ENCODE results near the gene LUC7L3. TPM values are rescaled to one million over a fixed set of nuclear protein-coding genes. Genes with fewer than 3 reads are reported as not detected.

LUC7L3 gene
- total and polyA plus RNA-seq, 2 of the 13 experiments (the other 11 are each of a cell fraction or from before 2014, with no cell fraction given): 108 to 120 TPM

DNA sequence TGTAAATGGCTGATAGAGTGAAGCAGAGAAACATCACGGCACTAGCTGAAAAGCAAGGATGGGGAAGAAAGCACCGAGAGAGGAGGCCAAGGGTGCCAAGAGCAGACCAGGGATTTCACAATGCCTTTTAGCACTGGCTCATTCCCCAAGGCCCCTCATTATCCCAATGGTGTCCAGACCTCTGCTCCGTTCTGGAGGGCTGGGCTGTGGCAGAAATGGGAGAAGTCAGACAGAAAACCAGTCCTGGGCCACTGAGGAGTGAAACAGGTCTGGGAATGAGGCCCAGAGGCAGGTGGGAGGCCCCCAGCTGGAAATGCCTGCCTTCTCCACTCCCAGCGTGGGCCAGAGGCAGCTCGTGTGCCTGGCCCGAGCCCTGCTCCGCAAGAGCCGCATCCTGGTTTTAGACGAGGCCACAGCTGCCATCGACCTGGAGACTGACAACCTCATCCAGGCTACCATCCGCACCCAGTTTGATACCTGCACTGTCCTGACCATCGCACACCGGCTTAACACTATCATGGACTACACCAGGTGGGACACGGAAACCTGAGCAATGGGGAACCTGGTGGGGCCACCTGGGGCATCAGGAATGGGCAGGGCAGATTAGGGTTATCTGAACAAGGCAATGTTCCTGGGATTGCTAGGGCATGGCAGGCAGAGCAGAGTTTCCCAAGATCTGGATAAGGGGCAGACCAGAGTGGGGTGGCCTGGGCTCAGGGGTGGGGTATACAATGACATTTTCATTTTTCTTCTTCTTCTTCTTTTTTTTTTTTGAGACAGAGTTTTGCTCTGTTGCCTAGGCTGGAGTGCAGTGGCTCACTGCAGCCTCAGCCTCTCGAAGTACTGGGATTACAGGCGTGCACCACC, 32.0 kb upstream of the LUC7L3 start (continued):
- 0 out of 2 replicates have a peak, but pooled peaks have one; percentile 47 for TF ChIP-seq MZF1 (CRISPR knock-in tag; IDR thresholded peaks at IDR 0.05; ENCODE audit: borderline replicate concordance)
- TF ChIP-seq, protein P1, sequence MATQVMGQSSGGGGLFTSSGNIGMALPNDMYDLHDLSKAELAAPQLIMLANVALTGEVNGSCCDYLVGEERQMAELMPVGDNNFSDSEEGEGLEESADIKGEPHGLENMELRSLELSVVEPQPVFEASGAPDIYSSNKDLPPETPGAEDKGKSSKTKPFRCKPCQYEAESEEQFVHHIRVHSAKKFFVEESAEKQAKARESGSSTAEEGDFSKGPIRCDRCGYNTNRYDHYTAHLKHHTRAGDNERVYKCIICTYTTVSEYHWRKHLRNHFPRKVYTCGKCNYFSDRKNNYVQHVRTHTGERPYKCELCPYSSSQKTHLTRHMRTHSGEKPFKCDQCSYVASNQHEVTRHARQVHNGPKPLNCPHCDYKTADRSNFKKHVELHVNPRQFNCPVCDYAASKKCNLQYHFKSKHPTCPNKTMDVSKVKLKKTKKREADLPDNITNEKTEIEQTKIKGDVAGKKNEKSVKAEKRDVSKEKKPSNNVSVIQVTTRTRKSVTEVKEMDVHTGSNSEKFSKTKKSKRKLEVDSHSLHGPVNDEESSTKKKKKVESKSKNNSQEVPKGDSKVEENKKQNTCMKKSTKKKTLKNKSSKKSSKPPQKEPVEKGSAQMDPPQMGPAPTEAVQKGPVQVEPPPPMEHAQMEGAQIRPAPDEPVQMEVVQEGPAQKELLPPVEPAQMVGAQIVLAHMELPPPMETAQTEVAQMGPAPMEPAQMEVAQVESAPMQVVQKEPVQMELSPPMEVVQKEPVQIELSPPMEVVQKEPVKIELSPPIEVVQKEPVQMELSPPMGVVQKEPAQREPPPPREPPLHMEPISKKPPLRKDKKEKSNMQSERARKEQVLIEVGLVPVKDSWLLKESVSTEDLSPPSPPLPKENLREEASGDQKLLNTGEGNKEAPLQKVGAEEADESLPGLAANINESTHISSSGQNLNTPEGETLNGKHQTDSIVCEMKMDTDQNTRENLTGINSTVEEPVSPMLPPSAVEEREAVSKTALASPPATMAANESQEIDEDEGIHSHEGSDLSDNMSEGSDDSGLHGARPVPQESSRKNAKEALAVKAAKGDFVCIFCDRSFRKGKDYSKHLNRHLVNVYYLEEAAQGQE (IDR thresholded peaks at IDR 0.05; ENCODE audit: borderline replicate concordance in 1 of 2, low read depth in 1 of 2, low read length in 2 of 2): 0 out of 4 replicates have a peak, but pooled peaks of 1 of the 2 experiments have one; percentile 22
- TF ChIP-seq RNF2 (conservative IDR thresholded peaks at IDR 0.05; ENCODE audit: low read depth): no peak
- no peak for TF ChIP-seq MAFF (IDR thresholded peaks at IDR 0.05; ENCODE audit: low read depth, low read length)
- TF ChIP-seq CHD4 (IDR thresholded peaks at IDR 0.05; ENCODE audit: borderline replicate concordance, low read length): no peak; the same call in 1 of the 2 replicates
- TF ChIP-seq, protein P2, sequence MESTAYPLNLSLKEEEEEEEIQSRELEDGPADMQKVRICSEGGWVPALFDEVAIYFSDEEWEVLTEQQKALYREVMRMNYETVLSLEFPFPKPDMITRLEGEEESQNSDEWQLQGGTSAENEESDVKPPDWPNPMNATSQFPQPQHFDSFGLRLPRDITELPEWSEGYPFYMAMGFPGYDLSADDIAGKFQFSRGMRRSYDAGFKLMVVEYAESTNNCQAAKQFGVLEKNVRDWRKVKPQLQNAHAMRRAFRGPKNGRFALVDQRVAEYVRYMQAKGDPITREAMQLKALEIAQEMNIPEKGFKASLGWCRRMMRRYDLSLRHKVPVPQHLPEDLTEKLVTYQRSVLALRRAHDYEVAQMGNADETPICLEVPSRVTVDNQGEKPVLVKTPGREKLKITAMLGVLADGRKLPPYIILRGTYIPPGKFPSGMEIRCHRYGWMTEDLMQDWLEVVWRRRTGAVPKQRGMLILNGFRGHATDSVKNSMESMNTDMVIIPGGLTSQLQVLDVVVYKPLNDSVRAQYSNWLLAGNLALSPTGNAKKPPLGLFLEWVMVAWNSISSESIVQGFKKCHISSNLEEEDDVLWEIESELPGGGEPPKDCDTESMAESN (CRISPR knock-in tag; conservative IDR thresholded peaks at IDR 0.05): peak; percentile 86
- no peak for TF ChIP-seq ZNF549 (CRISPR knock-in tag; IDR thresholded peaks at IDR 0.05)
- peak; percentile 52 for TF ChIP-seq BORCS8-MEF2B (CRISPR knock-in tag; IDR thresholded peaks at IDR 0.05)
- no peak for TF ChIP-seq TBL1XR1 (IDR thresholded peaks at IDR 0.05; ENCODE audit: borderline replicate concordance, low read length, partially characterized antibody)
- TF ChIP-seq ZNF30 (CRISPR knock-in tag; IDR thresholded peaks at IDR 0.05): no peak
- TF ChIP-seq, protein P3, sequence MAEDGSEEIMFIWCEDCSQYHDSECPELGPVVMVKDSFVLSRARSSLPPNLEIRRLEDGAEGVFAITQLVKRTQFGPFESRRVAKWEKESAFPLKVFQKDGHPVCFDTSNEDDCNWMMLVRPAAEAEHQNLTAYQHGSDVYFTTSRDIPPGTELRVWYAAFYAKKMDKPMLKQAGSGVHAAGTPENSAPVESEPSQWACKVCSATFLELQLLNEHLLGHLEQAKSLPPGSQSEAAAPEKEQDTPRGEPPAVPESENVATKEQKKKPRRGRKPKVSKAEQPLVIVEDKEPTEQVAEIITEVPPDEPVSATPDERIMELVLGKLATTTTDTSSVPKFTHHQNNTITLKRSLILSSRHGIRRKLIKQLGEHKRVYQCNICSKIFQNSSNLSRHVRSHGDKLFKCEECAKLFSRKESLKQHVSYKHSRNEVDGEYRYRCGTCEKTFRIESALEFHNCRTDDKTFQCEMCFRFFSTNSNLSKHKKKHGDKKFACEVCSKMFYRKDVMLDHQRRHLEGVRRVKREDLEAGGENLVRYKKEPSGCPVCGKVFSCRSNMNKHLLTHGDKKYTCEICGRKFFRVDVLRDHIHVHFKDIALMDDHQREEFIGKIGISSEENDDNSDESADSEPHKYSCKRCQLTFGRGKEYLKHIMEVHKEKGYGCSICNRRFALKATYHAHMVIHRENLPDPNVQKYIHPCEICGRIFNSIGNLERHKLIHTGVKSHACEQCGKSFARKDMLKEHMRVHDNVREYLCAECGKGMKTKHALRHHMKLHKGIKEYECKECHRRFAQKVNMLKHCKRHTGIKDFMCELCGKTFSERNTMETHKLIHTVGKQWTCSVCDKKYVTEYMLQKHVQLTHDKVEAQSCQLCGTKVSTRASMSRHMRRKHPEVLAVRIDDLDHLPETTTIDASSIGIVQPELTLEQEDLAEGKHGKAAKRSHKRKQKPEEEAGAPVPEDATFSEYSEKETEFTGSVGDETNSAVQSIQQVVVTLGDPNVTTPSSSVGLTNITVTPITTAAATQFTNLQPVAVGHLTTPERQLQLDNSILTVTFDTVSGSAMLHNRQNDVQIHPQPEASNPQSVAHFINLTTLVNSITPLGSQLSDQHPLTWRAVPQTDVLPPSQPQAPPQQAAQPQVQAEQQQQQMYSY (CRISPR knock-in tag; IDR thresholded peaks at IDR 0.05): peak; percentile 99
- no peak for TF ChIP-seq GTF2F1 (IDR thresholded peaks at IDR 0.05; ENCODE audit: low read length)
